Small intestine (tissue), 16 donors: ENCODE measurements around the gene ASNS. TPM values are rescaled to one million over a fixed set of nuclear protein-coding genes. Genes with fewer than 3 reads are reported as not detected.
"Not testable (repeated sequence)": the region's sequence is repeated elsewhere in the genome, so short reads cannot be mapped to it uniquely, and the experiment has no call there.

ENCODE experiments used
- DNase-seq, 2 donors: peaks; one replicate each; pipeline versions ENCODE4 v3.0.0 to v3.0.0-alpha.2; 2013
- FAIRE-seq: peaks from 2 replicates; lab custom pipeline; 2012; peaks lifted over from hg19 to GRCh38; lab: Jason Lieb, UNC
- H3K27ac ChIP-seq, 3 donors: one replicate each; pipeline ENCODE4 v1.5.1; 2013; ENCODE audit warnings: low read length in 2 of 3, mild to moderate bottlenecking in 2 of 3, control low read depth in 1 of 3, inconsistent platforms in 1 of 3, low read depth in 1 of 3, moderate library complexity in 1 of 3
- H3K27me3 ChIP-seq, 3 donors: one replicate each; pipeline ENCODE4 v1.6.1; 2013; ENCODE audit warnings: low read length in 3 of 3, inconsistent platforms in 1 of 3; ENCODE audit not compliant: control insufficient read depth in 3 of 3, insufficient read depth in 3 of 3
- H3K36me3 ChIP-seq, 3 donors: one replicate each; pipeline ENCODE4 v1.6.1; 2013; ENCODE audit warnings: low read length in 3 of 3, inconsistent platforms in 1 of 3, low read depth in 1 of 3, mild to moderate bottlenecking in 1 of 3, moderate library complexity in 1 of 3; ENCODE audit not compliant: control insufficient read depth in 3 of 3, insufficient read depth in 2 of 3
- H3K4me1 ChIP-seq, 3 donors: one replicate each; pipeline ENCODE4 v1.6.1; 2013; ENCODE audit warnings: low read length in 2 of 3, inconsistent platforms in 1 of 3, low read depth in 1 of 3, mild to moderate bottlenecking in 1 of 3, moderate library complexity in 1 of 3; ENCODE audit not compliant: control insufficient read depth in 3 of 3, insufficient read depth in 2 of 3
- H3K4me3 ChIP-seq, 3 donors: one replicate each; pipeline ENCODE4 v1.5.1; 2013; ENCODE audit warnings: low read length in 3 of 3, control low read depth in 1 of 3, inconsistent platforms in 1 of 3, low read depth in 1 of 3, mild to moderate bottlenecking in 1 of 3, moderate library complexity in 1 of 3
- H3K9me3 ChIP-seq, 2 donors: one replicate each; pipeline ENCODE4 v1.6.1; 2013; ENCODE audit warnings: low read depth in 1 of 2, low read length in 1 of 2; ENCODE audit not compliant: control insufficient read depth in 2 of 2, insufficient read depth in 1 of 2
- WGBS, 3 donors: extraction: QIAGEN DNeasy Blood & Tissue Kit; methylation state at CpG; one replicate each; pipeline ENCODE4 v1.1.7; 2013; 5-methylcytosine and 5-hydroxymethylcytosine counted together
- long read RNA-seq, 10 donors: transcript quantifications; one replicate each; lab custom pipeline, GENCODE V29; 2026
- polyA plus RNA-seq, 4 donors: library from polyadenylated mRNA; stranded (reverse) in 3 of 4; unstranded in 1 of 4; fragments of 200-250 nt in 3 of 4; fragments of 120-200 nt in 1 of 4; gene quantifications; one replicate each; pipeline versions ENCODE4 v1.2.1 to v1.2.3, GENCODE V29; 2013
- donor health status: healthy with polysubstance abuse.
- donor health status: control.
- donor health status: control.
- donor health status: Bipolar disorder and iron deficiency.
- donor health status: healthy.

The ASNS gene
- 10 to 100 TPM in 3 of 4 donors, 1 to 10 TPM in 1; 9.8 to 76.9 (median 17.3) TPM for polyA plus RNA-seq
- long read RNA-seq, donor 1, partial matches to known transcripts: 0 of 4 reads
- long read RNA-seq, donor 1, other reads (novel, unspliced or antisense): 0 of 4 reads
- long read RNA-seq, donor 2, partial matches to known transcripts: 0 of 1 reads
- long read RNA-seq, donor 2, other reads (novel, unspliced or antisense): 0 of 1 reads
- long read RNA-seq, donor 3: 0 reads
- long read RNA-seq, donor 4: 0 reads
- long read RNA-seq, donor 5, partial matches to known transcripts: 0 of 1 reads
- long read RNA-seq, donor 5, other reads (novel, unspliced or antisense): 0 of 1 reads
- long read RNA-seq, donor 6, partial matches to known transcripts: 0 of 1 reads
- long read RNA-seq, donor 6, other reads (novel, unspliced or antisense): 0 of 1 reads
- long read RNA-seq, donor 7, partial matches to known transcripts: 0 of 2 reads
- long read RNA-seq, donor 7, other reads (novel, unspliced or antisense): 0 of 2 reads
- long read RNA-seq, donor 8: 0 reads
- long read RNA-seq, donor 9: 0 reads
- long read RNA-seq, donor 10, partial matches to known transcripts: 0 of 3 reads
- long read RNA-seq, donor 10, other reads (novel, unspliced or antisense): 0 of 3 reads

DNA sequence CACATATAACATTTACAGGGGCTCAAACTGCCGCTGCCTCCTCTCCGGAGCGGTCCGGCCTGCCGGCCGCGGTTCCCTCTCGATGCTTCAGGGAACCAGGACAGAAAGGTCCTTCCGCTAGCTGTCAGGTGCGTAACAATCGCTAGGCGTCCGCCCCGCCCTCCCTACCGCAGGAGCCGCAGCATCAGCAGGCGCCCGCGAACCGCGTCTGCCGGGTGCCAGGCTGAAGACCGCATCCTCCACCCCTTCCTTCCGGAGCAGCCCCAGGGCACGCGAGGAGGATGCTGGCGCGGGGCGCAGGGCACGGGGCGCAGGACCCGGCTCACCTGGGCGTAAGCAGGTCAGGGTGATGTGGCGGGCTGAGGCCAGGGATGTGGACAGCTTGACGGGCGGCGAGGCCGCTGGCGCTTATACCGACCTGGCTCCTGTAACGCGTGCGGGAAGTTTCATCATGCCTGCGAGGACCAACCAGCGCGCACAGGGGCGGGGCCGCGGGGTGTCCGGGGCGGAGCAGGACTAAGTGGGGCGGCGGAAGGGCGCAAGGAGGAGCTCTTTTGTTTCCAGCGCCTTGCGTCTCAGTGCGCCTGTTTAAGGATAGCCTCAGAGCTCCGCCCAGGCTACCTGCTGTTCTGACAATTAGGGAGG is at the start of gene ASNS:
Gene ASNS (minus strand): TSS at position 384 of the 645 bp plus-strand sequence. CDS start 3,252 bp downstream, outside the sequence.
- peak within 1 kb of the TSS; percentile 46 to 85 (median 60) for H3K27ac ChIP-seq
- WGBS, 3 donors: 0 to 1% (median 1%) methylated on average over 48 to 58 of the region's 58 CpGs
- no peak for FAIRE-seq

DNA sequence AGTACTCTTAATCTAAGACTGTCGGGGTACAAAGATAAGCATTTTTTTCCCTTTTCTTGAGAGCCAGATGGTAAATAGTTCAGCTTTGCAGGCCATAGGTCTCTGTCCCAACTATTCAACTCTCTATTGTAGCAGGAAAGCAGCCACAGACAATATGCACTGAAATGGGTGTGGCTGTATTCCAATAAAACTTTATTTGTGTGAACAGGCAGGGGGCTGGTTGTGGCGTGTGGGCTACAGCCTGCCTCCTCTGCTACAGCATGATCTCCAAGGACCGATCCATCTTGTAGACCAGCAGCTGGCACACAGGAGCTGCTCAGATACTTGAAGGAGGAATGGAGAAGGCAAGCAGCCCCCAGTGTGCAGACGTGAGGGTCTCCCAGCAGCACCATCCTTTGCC is 49.0 kb upstream of the ASNS start:
- not testable (repeated sequence) for H3K9me3 ChIP-seq, FAIRE-seq
- 80 to 92% (median 85%) methylated on average over 3 to 4 of the region's 4 CpGs for WGBS, 3 donors

More for the DNA sequence above, at the start of gene ASNS:
- peak; percentile 93 to 94 for DNase-seq
- no peaks in the 10 kb centered on the region for H3K9me3 ChIP-seq
- H3K4me3 ChIP-seq: peak within 1 kb of the TSS; percentile 56 to 65 (median 61)
- H3K36me3 ChIP-seq: peaks cover 0 to 2% (median 0%) of the 10 kb centered on the region in 3 donors
- H3K4me1 ChIP-seq: peaks cover 0 to 3% (median 0%) of the 10 kb centered on the region in 3 donors
- H3K27me3 ChIP-seq: no peaks in the 10 kb centered on the region

DNA sequence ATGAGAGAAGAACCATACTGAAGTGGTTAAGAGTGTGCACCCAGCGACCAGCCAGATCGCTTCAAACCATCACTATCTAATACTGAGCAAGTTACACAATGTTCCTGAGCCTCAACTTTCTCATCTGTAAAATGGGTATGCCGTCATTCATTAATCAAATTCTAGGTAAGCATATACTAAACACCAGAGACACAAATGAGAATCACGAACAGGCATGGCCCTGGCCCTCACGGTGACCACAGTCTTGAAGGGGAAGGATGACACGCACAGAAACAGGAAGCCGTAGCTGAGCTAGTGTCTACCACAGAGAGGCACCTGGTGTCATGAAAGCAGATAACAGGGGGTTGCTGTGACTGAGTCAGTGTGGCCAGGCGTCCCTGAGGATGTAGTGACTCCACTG is 43.1 kb upstream of the ASNS start:
- H3K27me3 ChIP-seq, FAIRE-seq: not testable (repeated sequence)

More for the DNA sequence above, 49.0 kb upstream of the ASNS start:
- not testable (repeated sequence) for DNase-seq, H3K4me1 ChIP-seq, H3K4me3 ChIP-seq, H3K36me3 ChIP-seq, H3K27me3 ChIP-seq, H3K27ac ChIP-seq

GRCh38 chr7:97912294-97912693 is 40.1 kb upstream of the ASNS start:
- not testable (repeated sequence) for H3K27me3 ChIP-seq, H3K4me3 ChIP-seq, H3K36me3 ChIP-seq, DNase-seq, FAIRE-seq, H3K9me3 ChIP-seq, H3K4me1 ChIP-seq, H3K27ac ChIP-seq
- 72 to 92% (median 88%) methylated on average over 5 of the region's 5 CpGs for WGBS, 3 donors

More for the DNA sequence above, 43.1 kb upstream of the ASNS start:
- WGBS, 3 donors: 80 to 94% (median 81%) methylated on average over 7 to 8 of the region's 8 CpGs
- H3K36me3 ChIP-seq, H3K9me3 ChIP-seq, H3K27ac ChIP-seq, DNase-seq, H3K4me1 ChIP-seq, H3K4me3 ChIP-seq: not testable (repeated sequence)

GRCh38 chr7:97896893-97897292 is 24.7 kb upstream of the ASNS start:
- not testable (repeated sequence) for H3K27me3 ChIP-seq, H3K4me1 ChIP-seq, H3K36me3 ChIP-seq, H3K9me3 ChIP-seq, H3K27ac ChIP-seq, FAIRE-seq, H3K4me3 ChIP-seq, DNase-seq
- WGBS, 3 donors: 94 to 99% (median 95%) methylated on average over 2 of the region's 2 CpGs

- DNase-seq, H3K27ac ChIP-seq, H3K36me3 ChIP-seq, H3K27me3 ChIP-seq, H3K4me3 ChIP-seq, FAIRE-seq, H3K4me1 ChIP-seq, H3K9me3 ChIP-seq: not testable (repeated sequence)
- 56 to 75% (median 67%) methylated on average over 4 of the region's 4 CpGs for WGBS, 3 donors
These were observed 19.5 kb upstream of the ASNS start for GRCh38 chr7:97891721-97892120.

- not testable (repeated sequence) for FAIRE-seq, H3K9me3 ChIP-seq
These were observed 7.3 kb upstream of the ASNS start for GRCh38 chr7:97879527-97879926.

GRCh38 chr7:97874894-97875293 is 2.7 kb upstream of the ASNS start:
- not testable (repeated sequence) for H3K27me3 ChIP-seq, H3K27ac ChIP-seq, H3K9me3 ChIP-seq, FAIRE-seq, H3K36me3 ChIP-seq, H3K4me1 ChIP-seq, H3K4me3 ChIP-seq, DNase-seq
- 80 to 93% (median 91%) methylated on average over 4 of the region's 4 CpGs for WGBS, 3 donors

More at GRCh38 chr7:97879527-97879926, 7.3 kb upstream of the ASNS start:
- WGBS, 3 donors: 77 to 96% (median 82%) methylated on average over 3 of the region's 3 CpGs
- not testable (repeated sequence) for H3K27me3 ChIP-seq, DNase-seq, H3K4me3 ChIP-seq, H3K27ac ChIP-seq, H3K4me1 ChIP-seq, H3K36me3 ChIP-seq
